Liver (tissue), 9 donors: ENCODE measurements around the gene PRICKLE3. TPM values are rescaled to one million over a fixed set of nuclear protein-coding genes. Genes with fewer than 3 reads are reported as not detected.

Source experiments
- DNase-seq: peaks from one replicate; pipeline ENCODE4 v3.0.0-alpha.2; 2017; ENCODE audit warnings: low spot score
- H3K27ac ChIP-seq, 2 donors: one replicate each; pipeline ENCODE4 v1.7.0; 2013; ENCODE audit warnings: inconsistent platforms in 2 of 2, low read length in 2 of 2, control low read depth in 1 of 2, low read depth in 1 of 2, mild to moderate bottlenecking in 1 of 2
- H3K27me3 ChIP-seq, 4 donors: one replicate each; pipeline versions ENCODE4 v1.6.1 to v1.7.0; 2013; ENCODE audit warnings: low read length in 3 of 4, inconsistent platforms in 1 of 4, mild to moderate bottlenecking in 1 of 4, moderate library complexity in 1 of 4; ENCODE audit not compliant: control insufficient read depth in 4 of 4, insufficient read depth in 4 of 4
- H3K36me3 ChIP-seq, 4 donors: one replicate each; pipeline versions ENCODE4 v1.6.1 to v1.7.0; 2013; ENCODE audit warnings: low read length in 3 of 4, mild to moderate bottlenecking in 3 of 4, low read depth in 1 of 4, moderate library complexity in 1 of 4; ENCODE audit not compliant: control insufficient read depth in 4 of 4, insufficient read depth in 3 of 4
- H3K4me1 ChIP-seq, 4 donors: one replicate each; pipeline versions ENCODE4 v1.6.1 to v1.7.0; 2013; ENCODE audit warnings: low read length in 3 of 4, mild to moderate bottlenecking in 3 of 4, moderate library complexity in 1 of 4; ENCODE audit not compliant: control insufficient read depth in 4 of 4, insufficient read depth in 4 of 4
- H3K4me3 ChIP-seq, 3 donors: one replicate each; pipeline versions ENCODE4 v1.6.1 to v1.7.0; 2013; ENCODE audit warnings: low read length in 3 of 3, control low read depth in 1 of 3, low read depth in 1 of 3, mild to moderate bottlenecking in 1 of 3
- H3K9ac ChIP-seq, 2 donors: one replicate each; pipeline ENCODE4 v1.7.0; 2013; ENCODE audit warnings: low read length in 2 of 2, mild to moderate bottlenecking in 2 of 2, moderate library complexity in 2 of 2, control low read depth in 1 of 2, low read depth in 1 of 2
- H3K9me3 ChIP-seq, 4 donors: one replicate each; pipeline versions ENCODE4 v1.6.1 to v1.7.0; 2013; ENCODE audit warnings: low read length in 3 of 4; ENCODE audit not compliant: control insufficient read depth in 4 of 4
- ATF3 ChIP-seq: IDR thresholded peaks from 2 replicates; pipeline ENCODE4 v1.6.1; 2016; ENCODE audit warnings: antibody characterized with exemption
- CTCF ChIP-seq: fragments of 150-350 bp; IDR thresholded peaks from 2 replicates; pipeline ENCODE4 v1.5.1; 2017; ENCODE audit warnings: improper control_type of control experiment, low read depth, low read length; ENCODE audit not compliant: missing input control
- EGR1 ChIP-seq, 2 donors: IDR thresholded peaks; 2 replicates each; pipeline ENCODE4 v1.6.1; 2016 to 2018; ENCODE audit warnings: antibody characterized with exemption in 2 of 2, low read depth in 2 of 2
- FOXA1 ChIP-seq: IDR thresholded peaks from 2 replicates; pipeline ENCODE4 v1.6.1; 2016; ENCODE audit warnings: antibody characterized with exemption
- GABPA ChIP-seq, 2 donors: IDR thresholded peaks in 1 of 2; conservative IDR thresholded peaks in 1 of 2; 2 replicates each; pipeline ENCODE4 v1.6.1; 2016; ENCODE audit warnings: antibody characterized with exemption in 2 of 2, mild to moderate bottlenecking in 1 of 2, moderate library complexity in 1 of 2
- NR2F2 ChIP-seq: IDR thresholded peaks from 2 replicates; pipeline ENCODE4 v1.6.1; 2016; ENCODE audit warnings: antibody characterized with exemption
- RAD21 ChIP-seq, 2 donors: IDR thresholded peaks; 2 replicates each; pipeline ENCODE4 v1.6.1; 2016; ENCODE audit warnings: antibody characterized with exemption in 2 of 2, mild to moderate bottlenecking in 2 of 2
- REST ChIP-seq: IDR thresholded peaks from 2 replicates; pipeline ENCODE4 v1.6.1; 2016; ENCODE audit warnings: antibody characterized with exemption, mild to moderate bottlenecking
- RXRA ChIP-seq, 2 donors: IDR thresholded peaks; 2 replicates each; pipeline ENCODE4 v1.6.1; 2017 to 2018; ENCODE audit warnings: antibody characterized with exemption in 2 of 2, mild to moderate bottlenecking in 1 of 2
- TAF1 ChIP-seq: conservative IDR thresholded peaks from 2 replicates; pipeline ENCODE4 v1.6.1; 2016; ENCODE audit warnings: antibody characterized with exemption, mild to moderate bottlenecking
- WGBS: extraction: QIAGEN DNeasy Blood & Tissue Kit; methylation state at CpG from one replicate; pipeline ENCODE4 v1.1.7; 2013; 5-methylcytosine and 5-hydroxymethylcytosine counted together
- polyA plus RNA-seq, 2 donors: library from polyadenylated mRNA; stranded (reverse) in 1 of 2; unstranded in 1 of 2; fragments of 200-250 nt in 1 of 2; fragments of >200 nt in 1 of 2; fragmentation: Nextera tagmentation in 1 of 2; extraction: Ambion mirVana in 1 of 2; gene quantifications; one replicate each; pipeline versions ENCODE4 v1.2.1 to v1.2.3, GENCODE V29; 2013 to 2015
- total RNA-seq, 2 donors: library from RNA; depleted of rRNA; stranded (reverse); fragments of >200 nt; gene quantifications; one replicate each; pipeline ENCODE4 v1.2.3, GENCODE V29; 2014
- TF ChIP-seq, protein P1 (sequence below): IDR thresholded peaks from 2 replicates; pipeline ENCODE4 v1.6.1; 2016; ENCODE audit warnings: antibody characterized with exemption
- donor health status: healthy.
- donor health status: healthy.
- donor health status: healthy.
- donor health status: healthy.
- donor health status: healthy.

The PRICKLE3 gene
- total and polyA plus RNA-seq, 4 donors: 2.1 to 6.5 (median 2.9) TPM

DNA sequence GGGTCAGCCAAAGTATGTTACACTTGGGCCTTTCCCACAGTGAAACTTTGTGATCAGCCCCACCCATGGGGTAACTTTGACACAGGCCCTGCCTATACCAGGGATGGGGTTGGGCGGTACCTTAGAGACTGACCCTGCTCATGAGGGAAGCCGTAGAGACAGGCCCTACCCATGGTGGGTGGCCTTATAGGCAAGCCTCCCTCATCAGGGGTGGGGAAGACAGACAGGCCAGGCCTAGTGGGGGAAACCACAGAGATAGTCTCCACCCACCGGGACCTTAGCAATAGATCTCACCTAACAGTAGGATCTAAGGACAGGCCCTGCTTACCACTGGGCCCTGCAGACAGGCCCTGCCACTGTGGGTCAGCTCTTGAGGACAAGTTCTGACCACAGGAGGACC, 7.6 kb downstream of the PRICKLE3 start (continued):
- no peak for TF ChIP-seq GABPA (IDR thresholded peaks at IDR 0.05 in 1 of 2, conservative IDR thresholded peaks at IDR 0.05 in 1 of 2)
- no peak for TF ChIP-seq NR2F2
- TF ChIP-seq, protein P1, sequence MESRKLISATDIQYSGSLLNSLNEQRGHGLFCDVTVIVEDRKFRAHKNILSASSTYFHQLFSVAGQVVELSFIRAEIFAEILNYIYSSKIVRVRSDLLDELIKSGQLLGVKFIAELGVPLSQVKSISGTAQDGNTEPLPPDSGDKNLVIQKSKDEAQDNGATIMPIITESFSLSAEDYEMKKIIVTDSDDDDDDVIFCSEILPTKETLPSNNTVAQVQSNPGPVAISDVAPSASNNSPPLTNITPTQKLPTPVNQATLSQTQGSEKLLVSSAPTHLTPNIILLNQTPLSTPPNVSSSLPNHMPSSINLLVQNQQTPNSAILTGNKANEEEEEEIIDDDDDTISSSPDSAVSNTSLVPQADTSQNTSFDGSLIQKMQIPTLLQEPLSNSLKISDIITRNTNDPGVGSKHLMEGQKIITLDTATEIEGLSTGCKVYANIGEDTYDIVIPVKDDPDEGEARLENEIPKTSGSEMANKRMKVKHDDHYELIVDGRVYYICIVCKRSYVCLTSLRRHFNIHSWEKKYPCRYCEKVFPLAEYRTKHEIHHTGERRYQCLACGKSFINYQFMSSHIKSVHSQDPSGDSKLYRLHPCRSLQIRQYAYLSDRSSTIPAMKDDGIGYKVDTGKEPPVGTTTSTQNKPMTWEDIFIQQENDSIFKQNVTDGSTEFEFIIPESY: no peak
- no peak for TF ChIP-seq RXRA (IDR thresholded peaks at IDR 0.05)
- TF ChIP-seq EGR1 (IDR thresholded peaks at IDR 0.05; ENCODE audit: low read depth in 2 of 2): no peak

DNA sequence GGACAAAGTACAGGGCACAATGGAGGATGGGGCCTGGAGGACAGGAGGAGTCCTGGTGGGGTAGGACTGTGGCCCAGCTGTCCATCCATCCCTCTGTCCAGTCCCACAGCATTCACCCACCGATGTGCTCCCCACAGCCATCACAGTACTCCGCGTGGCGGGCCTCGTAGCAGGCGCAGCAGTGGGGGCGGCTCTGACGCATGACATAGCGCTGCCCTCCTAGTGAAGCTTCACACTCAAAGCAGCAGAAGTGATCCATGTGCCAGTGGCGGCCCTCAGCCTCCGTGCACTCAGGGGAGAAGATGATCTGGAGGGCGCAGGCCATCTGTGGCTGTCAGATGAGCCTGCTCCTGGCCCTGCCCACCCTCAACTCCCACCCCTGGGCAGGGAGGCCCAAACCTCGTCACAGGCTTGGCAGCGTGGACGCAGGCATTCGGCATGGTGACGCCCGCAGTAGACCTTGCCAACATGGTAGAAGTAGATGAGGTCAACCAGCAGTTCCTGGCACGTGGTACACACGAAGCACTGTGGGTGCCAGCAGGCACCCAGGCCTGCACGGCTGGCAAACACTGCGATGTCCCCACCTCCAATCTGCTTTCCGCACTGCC, 8.2 kb downstream of the PRICKLE3 start:
- Histone ChIP-seq H3K9ac (no peak overlapping the region), H3K36me3 (peaks cover 0 to 24% (median 2%) of the 10 kb centered on the region in 4 donors), H3K9me3 (no peaks in the 10 kb centered on the region), H3K27ac (no peak overlapping the region), H3K27me3 (no peaks in the 10 kb centered on the region), H3K4me1 (peaks cover 0 to 1% (median 0%) of the 10 kb centered on the region in 4 donors), H3K4me3 (no peak overlapping the region)
- 96% methylated on average over 23 of the region's 23 CpGs for WGBS
- no peak for DNase-seq
- TF ChIP-seq NR2F2: no peak

GRCh38 chrX:49177338-49177833, 8.8 kb downstream of the PRICKLE3 start:
- H3K9ac ChIP-seq: no peak overlapping the region
- H3K27ac ChIP-seq: no peak overlapping the region

More at GRCh38 chrX:49177338-49177833, 8.8 kb downstream of the PRICKLE3 start:
- no peaks in the 10 kb centered on the region for H3K9me3 ChIP-seq
- no peaks in the 10 kb centered on the region for H3K27me3 ChIP-seq
- no peak overlapping the region for H3K4me3 ChIP-seq
- no peak for TF ChIP-seq RXRA (IDR thresholded peaks at IDR 0.05)
- no peak for TF ChIP-seq TAF1
- no peak for TF ChIP-seq EGR1 (IDR thresholded peaks at IDR 0.05; ENCODE audit: low read depth in 2 of 2)
- TF ChIP-seq REST: no peak
- TF ChIP-seq RAD21 (IDR thresholded peaks at IDR 0.05): peak; percentile 49 to 67
- peak; percentile 6 for TF ChIP-seq CTCF
- TF ChIP-seq ATF3: no peak
- no peak for TF ChIP-seq FOXA1
- DNase-seq: peak; percentile 68
- peaks cover 0 to 23% (median 2%) of the 10 kb centered on the region in 4 donors for H3K36me3 ChIP-seq
- 87% methylated on average over 4 of the region's 4 CpGs for WGBS
- peaks cover 0 to 6% (median 3%) of the 10 kb centered on the region in 4 donors for H3K4me1 ChIP-seq
